GM19035 (cell line): ENCODE results near the gene ZFP92.

ENCODE experiments used
- ATAC-seq: cut with Tn5 transposase; IDR thresholded peaks from one replicate; pipeline ENCODE4 v1.9.1; 2021; ENCODE audit not compliant: unreplicated experiment

The ZFP92 gene, protein sequence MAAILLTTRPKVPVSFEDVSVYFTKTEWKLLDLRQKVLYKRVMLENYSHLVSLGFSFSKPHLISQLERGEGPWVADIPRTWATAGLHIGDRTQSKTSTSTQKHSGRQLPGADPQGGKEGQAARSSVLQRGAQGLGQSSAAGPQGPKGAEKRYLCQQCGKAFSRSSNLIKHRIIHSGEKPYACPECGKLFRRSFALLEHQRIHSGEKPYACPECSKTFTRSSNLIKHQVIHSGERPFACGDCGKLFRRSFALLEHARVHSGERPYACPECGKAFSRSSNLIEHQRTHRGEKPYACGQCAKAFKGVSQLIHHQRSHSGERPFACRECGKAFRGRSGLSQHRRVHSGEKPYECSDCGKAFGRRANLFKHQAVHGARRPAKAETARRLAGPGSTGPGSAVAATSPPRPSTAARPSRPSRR

DNA sequence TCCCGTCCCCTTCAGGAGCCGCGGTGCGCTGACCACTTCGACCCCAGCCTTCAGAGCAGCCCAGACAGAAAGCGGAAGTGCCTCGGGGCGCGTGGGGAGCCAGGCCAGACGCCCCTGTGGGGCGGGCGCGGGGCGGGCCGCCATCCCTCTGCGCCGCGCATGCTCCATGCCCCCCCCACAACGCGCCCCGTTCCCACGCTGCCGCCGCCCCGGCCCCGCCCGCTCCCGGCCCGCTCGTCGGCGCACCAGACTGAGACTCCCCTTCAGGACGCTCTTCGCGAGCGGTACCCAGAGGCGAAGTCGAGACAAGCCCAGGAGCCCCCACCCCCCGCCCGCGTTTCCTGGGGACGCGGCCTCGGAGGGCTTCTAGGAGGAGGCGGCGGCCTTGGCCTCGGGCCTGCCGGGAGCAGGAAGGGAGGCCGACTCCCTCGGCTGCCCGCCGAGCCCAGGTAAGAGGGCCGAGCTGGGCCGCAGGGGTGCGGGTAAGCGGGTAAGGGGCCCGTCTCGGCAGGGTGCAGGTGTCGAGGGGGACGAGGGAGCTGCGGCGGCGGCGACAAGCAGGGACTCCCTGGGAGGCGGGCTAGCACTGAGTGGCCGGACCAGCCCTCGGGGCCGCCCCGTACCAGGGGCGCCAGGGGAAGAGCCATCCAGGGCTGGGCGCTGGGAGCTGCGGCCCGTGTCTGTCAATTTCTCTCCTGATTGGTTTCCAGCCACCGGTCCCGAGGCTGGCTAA lies at the start of gene ZFP92:
ZFP92 (plus strand) TSS at position 218 of the 733 bp plus-strand sequence. CDS start 6,851 bp downstream, outside the sequence.
- ATAC-seq = peak; percentile 81

DNA sequence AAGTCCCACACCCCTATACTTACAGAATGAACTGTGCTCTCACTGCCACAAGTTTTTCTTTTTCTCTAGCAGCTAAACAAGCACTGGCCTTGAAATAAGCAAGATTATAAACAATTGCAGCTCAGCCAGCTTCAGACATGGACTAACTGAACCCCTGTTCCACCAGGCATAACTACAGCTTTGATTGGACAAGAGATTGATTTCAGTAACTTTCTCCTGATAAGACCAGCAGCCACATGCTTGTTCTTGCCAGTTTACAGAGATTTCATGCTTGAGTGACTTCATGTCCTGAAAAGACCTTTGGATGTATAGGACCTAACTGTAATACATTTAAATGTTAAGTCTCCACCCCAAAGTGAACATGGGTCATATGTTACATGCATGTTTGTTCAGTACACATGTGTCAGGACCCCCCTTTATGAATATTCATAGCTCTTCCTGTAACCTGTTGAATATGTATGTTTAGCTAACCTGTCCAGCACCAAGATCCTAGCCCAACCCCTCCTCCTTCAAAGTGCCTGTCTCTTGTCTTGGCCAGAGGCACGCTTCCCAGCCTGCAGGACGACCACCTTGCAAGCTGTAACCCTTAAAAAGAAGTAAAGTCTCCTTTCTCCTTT lies 49.4 kb upstream of the ZFP92 start:
- ATAC-seq = no peak

DNA sequence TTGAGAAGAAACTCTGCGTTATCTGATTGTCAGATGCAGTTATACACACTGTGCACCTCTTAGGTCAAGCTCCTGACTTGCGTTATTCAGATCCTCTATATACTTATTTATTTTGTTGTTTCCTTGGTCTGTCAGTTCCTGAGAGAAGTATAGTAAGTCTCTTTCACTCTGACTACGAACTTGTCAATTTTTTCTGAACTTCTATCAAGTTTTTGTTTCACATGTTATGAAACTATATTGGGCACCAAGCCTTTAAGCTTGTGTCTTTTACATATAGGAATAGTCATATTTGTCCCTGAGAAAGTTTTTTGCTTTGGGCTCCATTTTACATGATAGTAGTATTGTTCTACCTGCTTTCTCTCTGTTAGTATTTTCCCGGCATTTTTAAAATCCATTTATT lies 45.6 kb upstream of the ZFP92 start:
- ATAC-seq = no peak

DNA sequence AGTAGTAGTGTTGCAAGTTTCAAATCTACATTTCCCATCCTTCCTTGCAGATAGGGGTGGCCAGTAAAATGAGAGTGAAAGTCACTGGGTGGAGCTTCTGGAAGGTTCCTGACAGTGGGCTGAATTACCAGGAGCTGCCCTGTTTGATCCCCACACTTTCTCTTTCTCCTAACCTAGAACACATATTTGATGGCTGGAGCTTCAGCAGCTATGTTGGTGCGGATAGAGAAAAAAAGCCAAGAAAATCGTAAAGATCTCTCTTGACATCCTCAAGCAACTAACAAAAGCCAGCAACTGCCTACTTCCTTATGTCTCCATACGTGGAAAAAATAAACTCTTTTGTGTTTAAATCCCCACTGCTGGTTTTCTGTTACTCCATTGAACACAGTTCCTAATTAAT lies 45.2 kb upstream of the ZFP92 start:
- ATAC-seq = no peak

DNA sequence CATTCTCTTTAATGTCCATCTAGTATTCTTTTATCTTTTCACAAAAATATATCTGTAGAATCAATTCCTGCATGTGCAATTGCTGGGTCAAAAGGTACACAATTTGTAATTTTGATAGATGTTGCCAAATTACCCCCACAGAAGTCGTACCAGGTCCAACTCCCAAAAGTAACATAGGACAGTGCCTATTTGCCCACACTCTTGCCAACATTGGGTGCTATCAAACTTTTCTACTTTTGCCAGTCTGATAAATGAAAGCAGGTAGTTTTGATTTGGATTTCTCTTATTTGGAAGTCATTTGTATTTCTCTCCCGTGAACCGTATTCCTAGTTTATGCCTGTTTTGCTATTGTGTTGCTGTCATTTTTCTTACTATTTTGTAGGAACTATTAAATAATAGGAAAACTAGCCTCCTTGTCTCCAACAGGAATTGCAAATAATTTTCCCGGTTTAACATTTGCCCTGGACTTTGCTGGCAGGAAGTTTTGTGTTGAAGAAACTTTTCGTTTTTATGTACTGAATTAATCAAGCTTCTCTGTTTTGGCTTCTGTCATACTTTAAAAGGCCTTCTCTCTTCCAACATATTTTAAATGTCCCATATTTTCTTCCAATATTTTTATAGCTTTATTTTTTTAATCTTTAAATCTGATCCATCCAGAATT lies 44.3 kb upstream of the ZFP92 start:
- ATAC-seq = no peak

DNA sequence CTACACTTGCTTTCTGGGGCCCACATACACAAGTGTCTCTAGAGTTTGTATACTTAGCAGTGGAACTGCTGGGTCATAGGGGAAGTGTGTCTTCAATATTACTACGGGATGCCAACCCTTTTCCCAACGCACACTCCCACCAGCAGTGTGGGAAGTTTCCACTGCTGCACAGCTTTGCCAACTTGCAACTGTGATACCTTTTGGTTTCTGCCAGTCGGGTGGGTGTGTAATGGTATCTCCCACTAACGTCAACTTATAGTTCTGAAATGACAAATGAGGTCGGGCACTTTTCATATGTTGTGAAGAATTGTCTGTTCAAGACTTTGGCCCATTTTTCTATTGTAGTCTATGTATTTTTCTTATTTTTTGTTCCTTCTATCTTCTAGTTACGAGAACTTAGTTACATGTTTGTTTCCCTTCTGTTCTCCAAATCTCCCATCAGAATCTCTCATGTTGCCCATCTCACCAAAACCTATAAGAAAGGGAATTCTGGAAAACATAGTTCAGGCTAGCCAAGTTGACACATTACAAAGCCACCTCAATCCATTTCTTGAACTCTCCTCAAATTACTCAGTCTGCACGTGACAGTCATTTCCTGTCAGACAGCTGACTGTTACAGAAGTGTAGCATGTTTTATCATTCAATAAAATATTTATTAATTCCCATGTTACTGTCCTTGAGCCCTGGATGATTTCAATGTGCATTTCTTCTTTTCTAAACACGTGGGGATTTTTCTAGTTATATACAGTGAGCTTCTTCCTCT lies 40.8 kb upstream of the ZFP92 start:
- ATAC-seq = no peak

DNA sequence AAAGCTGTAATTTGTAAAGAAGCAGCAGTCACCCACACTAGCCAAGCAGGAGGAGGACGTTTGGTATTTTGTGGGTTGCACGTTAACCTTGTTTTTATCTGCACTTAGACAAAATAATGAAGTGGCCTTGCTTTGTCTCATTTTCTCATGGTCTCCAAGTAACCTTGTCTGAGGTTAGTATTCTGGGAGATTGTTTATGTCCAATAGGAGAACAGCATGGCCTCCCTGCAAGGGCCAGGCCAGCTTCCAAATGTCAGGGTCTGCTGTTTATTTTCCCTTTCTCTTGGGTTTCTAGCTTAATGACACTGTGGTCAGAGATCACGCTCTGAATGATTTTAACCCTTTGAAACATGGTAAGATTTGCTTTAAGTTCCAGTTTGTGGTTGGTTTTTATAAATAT lies 40.0 kb upstream of the ZFP92 start:
- ATAC-seq = no peak

DNA sequence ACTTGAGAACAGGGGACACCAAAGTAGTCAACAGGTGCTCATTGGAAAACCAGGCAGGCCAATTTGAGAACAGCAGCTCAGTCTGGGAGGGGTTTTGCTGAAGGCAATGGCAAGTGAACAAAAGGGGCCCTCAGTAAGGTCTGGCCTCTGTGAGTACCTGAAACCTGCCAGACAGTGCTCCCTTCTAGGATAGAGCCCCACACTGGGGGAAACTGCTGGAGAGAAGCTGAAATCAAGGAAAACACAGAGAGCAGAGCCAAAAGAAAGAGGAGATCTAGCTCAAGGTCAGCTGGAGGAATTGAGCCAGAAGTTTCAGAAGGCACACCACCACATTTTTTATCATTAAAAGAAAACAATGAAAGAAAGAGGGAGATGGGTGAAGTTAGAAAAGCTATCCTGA lies 38.3 kb upstream of the ZFP92 start:
- ATAC-seq = no peak

DNA sequence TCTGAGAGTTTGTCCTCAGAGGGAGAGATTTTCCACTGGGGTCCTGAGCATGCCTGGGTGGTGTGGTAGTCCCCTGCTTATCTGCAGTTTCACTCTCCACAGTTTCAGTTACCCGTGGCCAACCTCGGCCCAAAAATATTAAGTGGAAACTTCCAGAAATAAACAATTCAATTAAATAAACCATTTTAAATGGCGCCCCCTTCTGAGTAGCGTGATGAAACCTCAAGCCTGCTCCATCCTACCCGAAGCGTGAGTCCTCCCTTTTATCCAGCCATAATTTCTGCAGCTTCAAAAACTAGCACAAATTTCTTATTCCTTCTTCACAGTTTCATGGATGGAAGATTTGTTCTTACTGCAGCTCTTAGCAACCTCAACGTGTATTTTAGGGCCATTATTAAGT lies 36.8 kb upstream of the ZFP92 start:
- no peak for ATAC-seq

DNA sequence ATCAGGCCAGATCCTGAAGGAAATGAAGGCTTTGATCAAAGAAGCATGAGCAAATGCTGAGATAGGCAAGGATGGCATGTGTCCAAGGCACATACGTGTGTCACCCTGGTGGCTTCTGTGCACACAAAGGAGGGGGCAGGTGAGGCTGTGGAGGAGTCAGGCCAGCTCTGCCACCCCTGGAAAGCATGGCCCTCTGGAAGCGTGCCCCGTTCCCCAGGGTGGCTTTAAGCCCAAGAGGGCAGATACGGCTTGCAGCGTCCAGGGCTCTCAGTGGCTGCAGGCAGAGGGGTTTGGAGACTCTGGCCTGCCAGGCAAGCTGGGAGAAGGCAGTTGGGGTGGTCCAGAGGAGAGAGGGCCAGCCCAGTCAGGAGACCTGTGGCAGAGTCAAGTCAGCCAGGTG lies 35.7 kb upstream of the ZFP92 start:
- ATAC-seq = no peak

DNA sequence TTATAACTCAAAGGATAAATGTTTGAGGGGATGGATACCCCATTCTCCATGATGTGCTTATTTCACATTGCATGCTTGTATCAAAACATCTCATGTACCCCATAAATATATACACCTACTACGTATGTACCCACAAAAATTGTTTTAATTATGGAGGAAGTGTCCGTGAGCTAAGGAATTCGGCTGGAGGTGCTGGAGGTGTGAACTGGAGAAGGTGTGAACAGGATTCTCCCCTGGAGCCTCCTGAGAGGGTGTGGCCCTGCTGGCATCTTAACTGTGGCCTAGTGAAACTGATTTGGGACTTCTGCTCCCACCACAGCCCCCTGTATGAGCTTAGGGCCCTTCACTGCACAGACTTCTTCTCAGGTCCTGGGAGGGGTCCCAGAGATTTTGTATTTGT lies 33.5 kb upstream of the ZFP92 start:
- ATAC-seq = no peak

DNA sequence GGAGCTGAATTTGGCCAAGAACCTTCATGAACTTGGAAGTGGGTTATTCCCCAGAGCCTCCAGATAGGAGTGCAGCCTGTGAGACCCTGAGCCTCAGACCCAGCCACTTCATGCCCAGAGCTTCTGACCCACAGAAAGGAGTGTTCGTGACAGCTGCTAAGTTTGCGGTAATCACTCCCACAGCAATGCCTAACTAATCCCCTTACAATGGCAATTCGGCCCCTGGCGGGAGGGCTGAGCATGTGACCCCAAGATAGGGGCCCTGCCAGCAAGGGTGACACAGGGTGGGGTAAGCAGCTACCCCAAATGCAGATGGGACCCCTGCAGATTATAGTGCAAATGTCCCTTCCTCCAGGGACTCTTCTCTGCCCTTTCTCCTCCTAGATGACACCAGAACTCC lies 32.7 kb upstream of the ZFP92 start:
- ATAC-seq = no peak

DNA sequence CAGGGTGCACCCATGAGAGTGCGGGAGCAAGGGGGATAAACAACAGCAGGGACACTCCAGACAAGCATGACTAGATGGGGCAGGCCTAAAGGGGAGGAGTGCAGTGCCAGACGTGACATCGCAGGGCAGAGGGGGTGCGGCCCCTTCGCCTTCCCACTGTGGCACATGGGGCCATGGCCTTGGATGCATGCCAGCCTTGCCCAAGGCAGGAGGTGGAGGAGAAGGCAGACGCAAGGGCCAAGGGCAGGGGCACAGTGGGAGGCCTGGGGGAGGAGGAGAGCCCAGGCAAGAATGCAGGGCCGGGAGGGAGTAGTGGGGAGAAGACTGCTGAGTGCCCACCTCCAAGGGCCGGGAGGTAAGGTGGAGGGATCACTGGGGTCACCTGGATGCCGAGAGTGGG lies 31.8 kb upstream of the ZFP92 start:
- no peak for ATAC-seq

DNA sequence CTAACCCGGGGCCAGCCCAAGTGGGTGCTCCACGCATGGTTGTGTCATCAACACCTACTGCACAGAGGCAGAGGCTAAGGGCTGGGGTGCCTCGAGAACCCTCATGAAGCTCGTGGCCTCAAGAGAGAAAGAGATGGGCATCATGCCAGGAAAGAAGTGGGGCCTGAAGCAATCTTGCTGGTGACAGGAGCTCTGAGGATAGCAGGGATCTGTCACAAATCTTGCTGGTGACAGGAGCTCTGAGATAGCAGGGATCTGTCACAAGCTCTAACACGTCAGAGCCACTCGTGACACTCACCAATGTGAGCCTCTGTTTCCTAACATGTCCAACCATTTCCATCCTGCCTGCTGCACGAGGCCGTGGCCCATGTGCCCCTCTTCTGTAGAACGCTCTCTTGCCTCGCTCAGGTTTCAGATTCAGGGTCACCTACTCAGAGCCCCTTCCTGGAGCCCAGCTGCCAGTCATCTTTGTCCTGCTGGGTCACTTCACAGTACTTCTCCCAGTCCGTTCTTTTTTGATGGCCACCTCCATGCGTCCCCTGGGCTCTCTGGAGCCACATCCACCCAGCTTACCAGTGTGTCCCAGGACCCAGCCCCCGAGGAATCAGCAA lies 31.2 kb upstream of the ZFP92 start:
- no peak for ATAC-seq

DNA sequence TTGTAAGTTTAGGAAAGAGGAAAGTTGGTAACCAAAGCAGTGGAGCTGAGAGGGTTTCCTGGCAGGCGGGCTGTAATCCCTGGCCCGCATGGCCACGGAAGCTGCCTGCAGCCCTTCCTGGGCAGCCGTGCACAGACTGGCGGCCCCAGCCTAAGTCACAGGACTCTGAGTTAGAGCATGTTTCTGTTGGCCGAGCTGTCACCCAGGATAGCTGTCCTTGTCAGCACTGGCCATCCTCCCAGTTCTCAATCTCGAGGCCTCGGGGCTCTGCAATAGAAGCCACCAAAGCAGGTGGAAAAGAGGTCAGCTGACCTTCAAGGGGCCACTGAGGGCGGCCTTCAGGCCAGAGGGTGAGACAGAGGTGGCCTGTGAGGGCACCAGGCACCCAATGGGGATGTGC lies 30.6 kb upstream of the ZFP92 start:
- ATAC-seq = no peak

DNA sequence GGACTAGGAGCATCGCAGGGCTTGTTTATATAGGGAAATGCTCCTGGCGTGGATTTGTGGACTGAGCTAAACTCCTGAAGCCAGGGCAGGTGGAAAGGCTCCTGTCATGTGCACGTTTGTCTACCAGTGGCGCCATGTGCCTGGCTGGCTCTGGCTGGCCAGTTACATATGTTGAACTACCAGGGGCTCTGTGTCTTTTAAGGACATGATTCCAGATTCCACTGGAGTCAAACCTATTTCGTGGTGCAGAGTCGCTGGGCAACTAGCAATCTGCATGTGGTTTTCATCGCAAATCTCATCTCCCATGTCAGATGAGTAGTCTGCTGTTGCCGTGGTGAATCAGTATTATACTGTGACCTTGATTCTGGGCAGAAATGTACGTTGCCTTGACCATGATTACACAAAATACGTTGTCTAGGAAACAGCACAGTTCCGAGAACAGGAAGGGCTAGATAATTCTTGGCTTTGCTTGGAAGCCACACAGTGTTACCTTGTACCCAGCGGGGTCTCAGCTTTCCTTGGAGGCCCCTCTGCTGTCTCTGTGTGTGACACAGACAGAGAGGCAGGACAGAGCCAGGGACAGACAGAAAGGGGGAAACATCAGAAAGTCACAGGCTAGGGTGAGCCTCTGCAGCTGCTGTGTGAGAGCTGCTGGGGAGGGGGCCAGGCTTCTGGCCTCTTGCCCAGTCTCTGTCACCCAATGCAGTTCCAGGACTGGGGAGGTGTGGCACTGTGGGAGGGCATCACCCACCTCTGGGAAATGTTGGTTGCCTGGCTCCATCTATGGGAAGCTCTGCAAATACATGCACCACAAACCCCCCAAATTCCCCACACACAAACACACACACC lies 29.4 kb upstream of the ZFP92 start:
- no peak for ATAC-seq

DNA sequence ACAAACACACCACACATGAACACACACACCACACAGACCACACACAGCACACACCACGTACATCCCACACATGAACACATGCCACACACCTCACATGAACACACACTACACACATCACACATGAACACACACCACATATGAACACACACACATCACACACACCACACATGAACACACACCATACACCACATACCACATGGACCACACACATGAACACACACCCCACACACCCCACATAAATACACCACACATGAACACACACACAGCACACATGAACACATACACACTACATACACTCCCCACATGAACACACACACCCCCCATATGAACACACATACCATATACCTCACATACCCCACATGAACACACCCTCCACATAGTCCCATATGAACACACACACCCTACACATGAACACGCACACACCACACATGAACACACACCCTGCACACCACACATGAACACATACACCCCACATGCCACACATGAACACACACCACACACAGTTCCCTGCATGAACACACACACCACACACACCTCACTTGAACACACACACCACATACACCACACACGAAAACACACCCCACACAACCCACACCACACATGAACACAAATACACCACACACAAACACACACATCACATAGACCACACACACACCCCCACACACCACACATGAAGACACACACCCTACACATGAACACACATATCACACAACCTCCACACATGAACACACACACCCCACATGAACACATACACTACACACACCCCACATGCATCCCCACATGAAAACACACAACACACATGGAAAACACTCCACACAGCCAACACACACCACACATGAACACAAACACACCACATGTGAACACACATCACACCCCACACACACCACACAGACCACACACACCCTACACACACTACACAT lies 28.4 kb upstream of the ZFP92 start:
- no peak for ATAC-seq

DNA sequence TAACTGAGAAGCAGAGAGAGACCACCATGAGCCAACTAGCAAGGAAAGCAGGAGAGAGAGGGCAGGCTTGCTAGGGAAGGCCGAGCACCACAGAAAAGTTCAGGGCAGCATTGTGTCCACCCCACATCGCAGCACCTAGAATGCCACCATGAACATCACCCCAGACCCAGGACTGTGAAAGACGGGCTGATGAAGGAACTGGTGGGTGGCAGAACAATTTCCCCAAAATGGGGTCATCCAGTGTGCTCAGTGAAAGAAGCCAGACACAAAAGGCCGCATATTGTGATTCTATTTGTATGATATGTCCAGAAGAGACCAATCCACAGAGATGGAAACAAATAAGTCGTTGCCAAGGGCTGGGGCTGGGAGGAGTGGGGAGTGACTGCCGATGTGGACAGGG lies 26.9 kb upstream of the ZFP92 start:
- ATAC-seq = no peak
